ENCODE results near the gene FLT1.

The FLT1 gene

GRCh38 chr13:28328271-28328607 lies 166.7 kb downstream of the FLT1 start:
- TF ChIP-seq PRDM6 (tag by site-specific recombination; IDR thresholded peaks at IDR 0.05) (no peak), ZNF350 (tag by site-specific recombination; IDR thresholded peaks at IDR 0.05) (no peak), ZNF514 (tag by site-specific recombination; IDR thresholded peaks at IDR 0.05) (no peak), ZNF48 (tag by site-specific recombination; IDR thresholded peaks at IDR 0.05) (no peak), ELK4 (IDR thresholded peaks at IDR 0.05; ENCODE audit: borderline replicate concordance, low read depth, low read length) (no peak), ZBTB21 (tag by site-specific recombination; IDR thresholded peaks at IDR 0.05) (no peak), ZNF645 (tag by site-specific recombination; IDR thresholded peaks at IDR 0.05) (no peak), PRDM1 (tag by site-specific recombination; IDR thresholded peaks at IDR 0.05) (no peak), ZNF148 (tag by site-specific recombination; IDR thresholded peaks at IDR 0.05; ENCODE audit: borderline replicate concordance) (no peak), CTCF (tag by site-specific recombination; IDR thresholded peaks at IDR 0.05) (no peak), KLF16 (tag by site-specific recombination; IDR thresholded peaks at IDR 0.05) (no peak), ZNF513 (tag by site-specific recombination; IDR thresholded peaks at IDR 0.05) (no peak), MEIS1 (CRISPR knock-in tag; IDR thresholded peaks at IDR 0.05; ENCODE audit: borderline replicate concordance) (no peak)
- Histone ChIP-seq H3K36me3 (ENCODE audit: control insufficient read depth in 2 of 2, insufficient read depth in 1 of 2, low read length in 2 of 2) (peaks cover 0 to 5% of the 10 kb centered on the region in 2 experiments; a peak in 1 of 3 replicates), H3K27ac (ENCODE audit: extremely low read depth, low read depth, low read length) (no peak overlapping the region), H3K4me1 (ENCODE audit: control insufficient read depth, insufficient read depth, low read length) (no peaks in the 10 kb centered on the region; the same call in 1 of the 2 replicates), H3K9me3 (ENCODE audit: control insufficient read depth, insufficient read depth, low read depth, low read length) (no peaks in the 10 kb centered on the region), H3K4me3 (ENCODE audit: low read depth, low read length) (no peak overlapping the region)
- CTCF ChIA-PET = interaction anchor here (0.7 kb wide), 2 partner anchors 300 to 306 kb away, joined by 3 read pairs; no protein-coding TSS in a partner anchor
- POLR2A ChIA-PET = no interaction called here
